ENCODE measurements around the gene PEX6.

- no peak for TF ChIP-seq POLR2A (IDR thresholded peaks at IDR 0.05; ENCODE audit: low read depth, low read length)
- no peak for TF ChIP-seq POLR2AphosphoS5 (IDR thresholded peaks at IDR 0.05; ENCODE audit: insufficient read depth, low read depth, low read length)
These were observed 17.5 kb upstream of the PEX6 start for GRCh38 chr6:42996513-42996912.

All from endothelial cell of umbilical vein (primary cell).